SK-N-SH treated with all-trans-retinoic acid at 6 μM for 48 hours (cell line): Measurements from ENCODE around the gene CASP10.

Source experiments
- ATAC-seq: fragments of 200-7000 bp; cut with Tn5 transposase; 3 replicates; pipeline ENCODE4 v1.9.1; 2020; ENCODE audit warnings: mild to moderate bottlenecking, moderate library complexity
- ARNTL ChIP-seq: fragments of 450-650 bp; formaldehyde crosslinking; IDR thresholded peaks from 2 replicates; pipeline ENCODE4 v1.5.0; 2020; ENCODE audit warnings: low read depth, mild to moderate bottlenecking, moderate library complexity, borderline replicate concordance
- BACH2 ChIP-seq: fragments of 250-450 bp; sonication (Bioruptor Pico); IDR thresholded peaks from 2 replicates; pipeline ENCODE4 v1.9.0; 2021; ENCODE audit warnings: mild to moderate bottlenecking, borderline replicate concordance
- CREB5 ChIP-seq: fragments of 250-450 bp; sonication (Bioruptor Pico); IDR thresholded peaks from 2 replicates; pipeline ENCODE4 v1.5.1; 2020; ENCODE audit warnings: low read depth, mild to moderate bottlenecking, moderate library complexity
- CSDC2 ChIP-seq: fragments of 250-450 bp; sonication (Bioruptor Pico); IDR thresholded peaks from 2 replicates; pipeline ENCODE4 v1.5.0; 2020; ENCODE audit warnings: mild to moderate bottlenecking, moderate library complexity
- CSRNP3 ChIP-seq: fragments of 250-450 bp; sonication (Bioruptor Pico); IDR thresholded peaks from 2 replicates; pipeline ENCODE4 v1.5.1; 2021; ENCODE audit warnings: mild to moderate bottlenecking, moderate library complexity
- GLIS3 ChIP-seq: fragments of 250-450 bp; sonication (Bioruptor Pico); IDR thresholded peaks from 2 replicates; pipeline ENCODE4 v1.5.0; 2020; ENCODE audit warnings: mild to moderate bottlenecking, moderate library complexity
- OSR1 ChIP-seq: fragments of 250-450 bp; sonication (Bioruptor Pico); IDR thresholded peaks from 2 replicates; pipeline ENCODE4 v1.8.0; 2022; ENCODE audit warnings: moderate library complexity, mild to moderate bottlenecking, inconsistent platforms
- PATZ1 ChIP-seq: fragments of 250-450 bp; sonication (Bioruptor Pico); IDR thresholded peaks from 2 replicates; pipeline ENCODE4 v1.8.0; 2020; ENCODE audit warnings: mild to moderate bottlenecking, moderate library complexity, borderline replicate concordance
- RARB ChIP-seq: fragments of 250-450 bp; sonication (Bioruptor Pico); IDR thresholded peaks from 2 replicates; pipeline ENCODE4 v1.8.0; 2021; ENCODE audit warnings: mild to moderate bottlenecking, moderate library complexity
- TCF4 ChIP-seq: fragments of 250-450 bp; sonication (Bioruptor Pico); IDR thresholded peaks from 2 replicates; pipeline ENCODE4 v1.8.0; 2021; ENCODE audit warnings: mild to moderate bottlenecking, moderate library complexity, borderline replicate concordance
- TOX ChIP-seq: fragments of 250-450 bp; sonication (Bioruptor Pico); IDR thresholded peaks from 2 replicates; pipeline ENCODE4 v1.8.0; 2021; ENCODE audit warnings: mild to moderate bottlenecking, moderate library complexity, borderline replicate concordance
- TSHZ2 ChIP-seq: fragments of 250-450 bp; sonication (Bioruptor Pico); IDR thresholded peaks from 2 replicates; pipeline ENCODE4 v1.5.0; 2020; ENCODE audit warnings: mild to moderate bottlenecking, moderate library complexity
- ZC3H10 ChIP-seq: fragments of 250-450 bp; sonication (Bioruptor Pico); IDR thresholded peaks from 2 replicates; pipeline ENCODE4 v1.5.1; 2021; ENCODE audit warnings: mild to moderate bottlenecking, moderate library complexity
- ZFP3 ChIP-seq: fragments of 250-450 bp; sonication (Bioruptor Pico); IDR thresholded peaks from 2 replicates; pipeline ENCODE4 v1.5.0; 2020; ENCODE audit warnings: mild to moderate bottlenecking, moderate library complexity
- ZFP30 ChIP-seq: fragments of 450-650 bp; formaldehyde crosslinking; IDR thresholded peaks from 2 replicates; pipeline ENCODE4 v1.5.0; 2022; ENCODE audit warnings: mild to moderate bottlenecking, moderate library complexity
- ZNF565 ChIP-seq: fragments of 450-650 bp; formaldehyde crosslinking; conservative IDR thresholded peaks from 2 replicates; pipeline ENCODE4 v1.5.0; 2020; ENCODE audit warnings: low read depth, mild to moderate bottlenecking, moderate library complexity
- ZNF8 ChIP-seq: fragments of 450-650 bp; formaldehyde crosslinking; IDR thresholded peaks from 2 replicates; pipeline ENCODE4 v1.5.0; 2020; ENCODE audit warnings: mild to moderate bottlenecking, moderate library complexity

CASP10 gene

GRCh38 chr2:201171259-201171814, 11.6 kb upstream of the CASP10 start:
- no peak for ATAC-seq

GRCh38 chr2:201172279-201172678, 10.7 kb upstream of the CASP10 start:
- ATAC-seq: no peak
- TF ChIP-seq CREB5: no peak
- no peak for TF ChIP-seq ZC3H10 (CRISPR knock-in tag)
- no peak for TF ChIP-seq PATZ1 (CRISPR knock-in tag)
- no peak for TF ChIP-seq ZFP30 (CRISPR knock-in tag)
- TF ChIP-seq ZNF565: no peak
- no peak for TF ChIP-seq BACH2
- TF ChIP-seq ZFP3 (CRISPR knock-in tag): no peak
- TF ChIP-seq TSHZ2 (CRISPR knock-in tag): no peak

More at GRCh38 chr2:201171259-201171814, 11.6 kb upstream of the CASP10 start:
- TF ChIP-seq ZFP3 (CRISPR knock-in tag) (no peak), ZNF8 (CRISPR knock-in tag) (no peak), ARNTL (no peak), RARB (CRISPR knock-in tag) (no peak), CSDC2 (CRISPR knock-in tag) (no peak), TOX (CRISPR knock-in tag) (no peak), TSHZ2 (CRISPR knock-in tag) (no peak), CSRNP3 (CRISPR knock-in tag) (no peak), PATZ1 (CRISPR knock-in tag) (no peak), TCF4 (no peak), BACH2 (no peak), ZC3H10 (CRISPR knock-in tag) (no peak), GLIS3 (CRISPR knock-in tag) (no peak), CREB5 (no peak), OSR1 (CRISPR knock-in tag) (no peak)
